Skeletal muscle tissue (tissue), 4 donors: Measurements from ENCODE around the gene CAV1. TPM values are rescaled to one million over a fixed set of nuclear protein-coding genes. Genes with fewer than 3 reads are reported as not detected.

Experiments used
- H3K27ac ChIP-seq: one replicate; pipeline ENCODE4 v1.7.0; 2013; ENCODE audit warnings: mild to moderate bottlenecking, low read depth, low read length, inconsistent platforms
- H3K27me3 ChIP-seq, 3 donors: one replicate each; pipeline ENCODE4 v1.7.0; 2013; ENCODE audit warnings: low read length in 3 of 3; ENCODE audit not compliant: control insufficient read depth in 3 of 3, insufficient read depth in 3 of 3
- H3K36me3 ChIP-seq, 3 donors: one replicate each; pipeline ENCODE4 v1.7.0; 2013; ENCODE audit warnings: low read length in 3 of 3; ENCODE audit not compliant: control insufficient read depth in 3 of 3, insufficient read depth in 3 of 3
- H3K4me1 ChIP-seq, 3 donors: one replicate each; pipeline ENCODE4 v1.7.0; 2013; ENCODE audit warnings: low read length in 3 of 3, mild to moderate bottlenecking in 3 of 3; ENCODE audit not compliant: control insufficient read depth in 3 of 3, insufficient read depth in 3 of 3
- H3K4me3 ChIP-seq, 3 donors: one replicate each; pipeline ENCODE4 v1.7.0; 2013; ENCODE audit warnings: low read length in 3 of 3
- H3K9ac ChIP-seq, 3 donors: one replicate each; pipeline ENCODE4 v1.7.0; 2013; ENCODE audit warnings: low read length in 3 of 3, mild to moderate bottlenecking in 3 of 3, moderate library complexity in 2 of 3, low read depth in 1 of 3
- H3K9me3 ChIP-seq, 3 donors: one replicate each; pipeline ENCODE4 v1.7.0; 2013; ENCODE audit warnings: low read length in 3 of 3; ENCODE audit not compliant: control insufficient read depth in 3 of 3
- total RNA-seq: library from RNA; depleted of rRNA; stranded (reverse); fragments of >200 nt; gene quantifications from one replicate; pipeline ENCODE4 v1.2.3, GENCODE V29; 2014
- donor health status: Osteomylitis.

Gene CAV1
- total RNA-seq, 1 donor from 2014 or later, result 175 TPM

- Histone ChIP-seq H3K36me3 (no peaks in the 10 kb centered on the region), H3K9me3 (no peaks in the 10 kb centered on the region), H3K27ac (no peak overlapping the region), H3K9ac (peak overlapping the region in 2 of 3 donors; percentile 27 to 29), H3K27me3 (no peaks in the 10 kb centered on the region), H3K4me3 (peak overlapping the region; percentile 28 to 45 (median 30)), H3K4me1 (peaks cover 12 to 16% (median 12%) of the 10 kb centered on the region in 3 donors)
These were observed 67.6 kb downstream of the CAV1 start for GRCh38 chr7:116592445-116592844.

GRCh38 chr7:116593359-116594075 is 68.7 kb downstream of the CAV1 start:
- Histone ChIP-seq H3K36me3 (no peaks in the 10 kb centered on the region), H3K4me3 (no peak overlapping the region), H3K27me3 (no peaks in the 10 kb centered on the region), H3K9me3 (no peaks in the 10 kb centered on the region), H3K9ac (peak overlapping the region in 1 of 3 donors; percentile 8), H3K4me1 (peaks cover 8 to 14% (median 12%) of the 10 kb centered on the region in 3 donors), H3K27ac (no peak overlapping the region)

DNA sequence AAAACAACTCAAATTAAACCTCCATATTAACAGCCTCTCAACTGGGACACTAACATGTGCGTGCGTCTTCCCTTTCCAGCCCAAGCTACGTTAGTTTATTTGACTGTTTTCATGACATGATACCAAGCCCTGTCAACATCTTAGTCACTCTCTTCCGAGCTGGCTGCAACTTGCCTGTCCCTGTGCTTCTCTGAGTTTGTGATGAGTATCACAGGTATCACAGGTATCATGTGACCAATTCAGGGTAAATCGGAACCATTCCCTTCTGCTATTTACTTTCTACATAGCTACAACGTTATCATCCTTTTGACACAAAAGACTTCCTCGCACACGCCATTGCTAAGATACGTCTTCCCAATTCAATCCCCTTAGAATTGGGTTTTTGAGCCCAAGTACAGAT is 70.2 kb downstream of the CAV1 start:
- no peak overlapping the region for H3K4me3 ChIP-seq
- H3K27ac ChIP-seq, result no peak overlapping the region
- H3K9ac ChIP-seq, result no peak overlapping the region

GRCh38 chr7:116597384-116597783 is 72.5 kb downstream of the CAV1 start:
- Histone ChIP-seq H3K27me3 (no peaks in the 10 kb centered on the region), H3K4me1 (peaks cover 6 to 12% (median 9%) of the 10 kb centered on the region in 3 donors), H3K36me3 (no peaks in the 10 kb centered on the region), H3K9me3 (no peaks in the 10 kb centered on the region), H3K4me3 (no peak overlapping the region), H3K9ac (no peak overlapping the region), H3K27ac (no peak overlapping the region)

More for the DNA sequence above, 70.2 kb downstream of the CAV1 start:
- Histone ChIP-seq H3K27me3 (no peaks in the 10 kb centered on the region), H3K4me1 (peaks cover 8 to 14% (median 12%) of the 10 kb centered on the region in 3 donors), H3K36me3 (no peaks in the 10 kb centered on the region), H3K9me3 (no peaks in the 10 kb centered on the region)

DNA sequence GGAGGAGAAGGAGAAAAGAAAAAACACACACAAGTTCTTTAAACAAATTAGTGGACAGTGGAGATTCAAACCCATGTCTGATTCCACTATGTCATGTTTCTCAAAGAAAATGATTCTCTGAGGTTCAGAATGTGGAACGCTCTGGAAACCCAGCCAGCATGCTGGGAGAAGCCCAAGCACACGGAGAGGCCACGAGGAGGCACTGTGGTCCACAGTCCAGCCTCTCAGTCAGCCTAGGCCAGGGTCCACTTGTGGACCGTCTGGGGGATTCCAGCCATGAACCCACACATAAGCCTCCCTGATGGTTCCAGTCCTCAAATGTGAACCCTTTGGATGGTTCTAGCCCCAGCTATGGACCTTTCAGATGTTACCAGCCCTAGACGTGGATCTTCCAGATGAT is 73.4 kb downstream of the CAV1 start:
- H3K36me3 ChIP-seq, result no peaks in the 10 kb centered on the region
- peaks cover 0 to 4% (median 2%) of the 10 kb centered on the region in 3 donors for H3K4me1 ChIP-seq
- H3K27me3 ChIP-seq, result no peaks in the 10 kb centered on the region
- H3K9me3 ChIP-seq, result no peaks in the 10 kb centered on the region
- H3K27ac ChIP-seq, result no peak overlapping the region
- H3K9ac ChIP-seq, result no peak overlapping the region
- H3K4me3 ChIP-seq, result no peak overlapping the region

- Histone ChIP-seq H3K36me3 (no peaks in the 10 kb centered on the region), H3K9ac (no peak overlapping the region), H3K27me3 (no peaks in the 10 kb centered on the region), H3K9me3 (no peaks in the 10 kb centered on the region), H3K27ac (no peak overlapping the region), H3K4me1 (peaks cover 0 to 2% (median 0%) of the 10 kb centered on the region in 3 donors), H3K4me3 (no peak overlapping the region)
These were observed 74.0 kb downstream of the CAV1 start for GRCh38 chr7:116598861-116599260.

- no peaks in the 10 kb centered on the region for H3K9me3 ChIP-seq
- no peaks in the 10 kb centered on the region for H3K27me3 ChIP-seq
- no peak overlapping the region for H3K9ac ChIP-seq
- H3K27ac ChIP-seq, result no peak overlapping the region
- H3K4me1 ChIP-seq, result peaks cover 0 to 2% (median 0%) of the 10 kb centered on the region in 3 donors
- no peak overlapping the region for H3K4me3 ChIP-seq
- H3K36me3 ChIP-seq, result no peaks in the 10 kb centered on the region
These were observed 76.6 kb downstream of the CAV1 start for GRCh38 chr7:116601426-116601825.

DNA sequence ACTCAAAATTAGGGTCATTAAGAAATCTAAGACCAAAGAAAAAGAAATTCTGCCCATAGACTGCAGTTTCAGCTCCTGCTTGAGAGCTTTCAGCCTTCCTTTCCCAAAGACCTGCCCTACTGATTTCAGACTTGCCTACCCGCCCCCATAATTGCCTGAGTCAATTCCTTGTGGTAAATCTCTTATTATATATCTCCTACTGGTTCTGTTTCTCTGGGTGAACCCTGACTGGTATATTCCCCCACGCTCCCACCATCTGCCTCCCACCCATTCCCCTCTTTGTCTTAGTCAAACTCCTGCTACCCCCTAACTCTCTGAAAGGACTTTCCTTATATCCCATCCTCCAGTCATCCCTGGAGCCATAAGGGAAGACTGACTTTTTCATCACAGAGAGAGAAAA is 82.5 kb downstream of the CAV1 start:
- no peaks in the 10 kb centered on the region for H3K27me3 ChIP-seq
- no peak overlapping the region for H3K9ac ChIP-seq
- H3K4me3 ChIP-seq, result no peak overlapping the region
- H3K9me3 ChIP-seq, result no peaks in the 10 kb centered on the region
- no peak overlapping the region for H3K27ac ChIP-seq
- no peaks in the 10 kb centered on the region for H3K4me1 ChIP-seq
- no peaks in the 10 kb centered on the region for H3K36me3 ChIP-seq

- H3K4me1 ChIP-seq, result no peaks in the 10 kb centered on the region
These were observed 85.4 kb downstream of the CAV1 start for GRCh38 chr7:116610210-116610609.

DNA sequence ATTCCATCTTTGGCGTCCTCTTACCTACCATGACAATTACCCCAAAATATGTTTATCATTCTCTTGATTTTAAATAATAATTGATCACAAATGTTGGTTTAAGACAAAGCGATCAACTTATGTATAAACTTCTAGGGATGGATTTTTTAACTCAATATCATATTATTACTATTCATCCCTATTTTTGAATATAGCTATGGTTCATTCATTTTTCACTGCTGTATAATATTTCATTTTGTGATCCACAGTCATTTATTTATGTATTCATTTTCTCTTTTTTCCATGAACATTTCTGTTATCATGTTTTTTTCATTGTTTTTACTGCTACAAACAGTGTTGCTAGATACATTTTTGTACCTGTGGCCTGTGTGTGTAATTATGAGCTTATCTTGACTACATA is 85.9 kb downstream of the CAV1 start:
- H3K4me1 ChIP-seq, result no peaks in the 10 kb centered on the region
- H3K36me3 ChIP-seq, result no peaks in the 10 kb centered on the region
- H3K27me3 ChIP-seq, result no peaks in the 10 kb centered on the region
- H3K4me3 ChIP-seq, result no peak overlapping the region
- no peaks in the 10 kb centered on the region for H3K9me3 ChIP-seq
- H3K27ac ChIP-seq, result no peak overlapping the region
- H3K9ac ChIP-seq, result no peak overlapping the region

More at GRCh38 chr7:116610210-116610609, 85.4 kb downstream of the CAV1 start:
- Histone ChIP-seq H3K36me3 (no peaks in the 10 kb centered on the region), H3K27ac (no peak overlapping the region), H3K9ac (no peak overlapping the region), H3K9me3 (no peaks in the 10 kb centered on the region), H3K27me3 (no peaks in the 10 kb centered on the region), H3K4me3 (no peak overlapping the region)
